ENCODE measurements around the gene TYMP.
A peak's percentile ranks its signal among the peaks of the same experiment; 100 is the strongest.

DNA sequence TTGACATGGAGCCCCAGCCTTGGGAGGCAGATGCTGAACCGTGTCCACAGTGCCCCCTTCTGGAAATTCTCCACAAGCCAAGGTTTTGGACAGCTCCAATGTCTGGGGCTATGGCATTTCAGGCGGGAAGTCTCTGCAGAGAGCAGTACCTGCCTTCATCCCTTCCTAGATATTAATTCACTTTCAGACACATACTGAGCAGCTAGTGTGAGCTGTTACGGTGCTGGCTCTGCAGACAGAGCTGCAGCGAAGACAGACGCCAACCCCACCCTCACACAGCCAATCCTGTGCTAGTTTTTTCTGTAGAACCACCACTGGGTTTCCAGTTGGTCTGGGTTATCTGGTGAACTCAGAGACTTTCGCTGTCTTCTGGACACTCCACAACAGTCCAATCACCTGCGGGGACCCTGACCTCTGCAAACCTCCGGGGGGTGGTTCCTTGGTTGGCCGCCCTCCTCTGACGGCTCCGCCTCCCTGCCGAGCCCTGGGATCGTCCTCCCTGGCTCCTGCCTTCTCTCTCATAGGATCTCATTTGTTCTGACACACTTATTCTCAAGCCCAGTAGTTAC is 31.4 kb downstream of the TYMP start:
- TF ChIP-seq EZH2 (IDR thresholded peaks at IDR 0.05; ENCODE audit: borderline replicate concordance, low read length) = no peak
- TF ChIP-seq, protein P1, sequence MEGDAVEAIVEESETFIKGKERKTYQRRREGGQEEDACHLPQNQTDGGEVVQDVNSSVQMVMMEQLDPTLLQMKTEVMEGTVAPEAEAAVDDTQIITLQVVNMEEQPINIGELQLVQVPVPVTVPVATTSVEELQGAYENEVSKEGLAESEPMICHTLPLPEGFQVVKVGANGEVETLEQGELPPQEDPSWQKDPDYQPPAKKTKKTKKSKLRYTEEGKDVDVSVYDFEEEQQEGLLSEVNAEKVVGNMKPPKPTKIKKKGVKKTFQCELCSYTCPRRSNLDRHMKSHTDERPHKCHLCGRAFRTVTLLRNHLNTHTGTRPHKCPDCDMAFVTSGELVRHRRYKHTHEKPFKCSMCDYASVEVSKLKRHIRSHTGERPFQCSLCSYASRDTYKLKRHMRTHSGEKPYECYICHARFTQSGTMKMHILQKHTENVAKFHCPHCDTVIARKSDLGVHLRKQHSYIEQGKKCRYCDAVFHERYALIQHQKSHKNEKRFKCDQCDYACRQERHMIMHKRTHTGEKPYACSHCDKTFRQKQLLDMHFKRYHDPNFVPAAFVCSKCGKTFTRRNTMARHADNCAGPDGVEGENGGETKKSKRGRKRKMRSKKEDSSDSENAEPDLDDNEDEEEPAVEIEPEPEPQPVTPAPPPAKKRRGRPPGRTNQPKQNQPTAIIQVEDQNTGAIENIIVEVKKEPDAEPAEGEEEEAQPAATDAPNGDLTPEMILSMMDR (conservative IDR thresholded peaks at IDR 0.05 in 1 of 2, IDR thresholded peaks at IDR 0.05 in 1 of 2; ENCODE audit: extremely low read depth in 1 of 2, insufficient read depth in 1 of 2, low read depth in 1 of 2, low read length in 2 of 2) = peak; percentile 81

Data from mammary epithelial cell (primary cell).